Placental epithelial cell (primary cell): Measurements from ENCODE around the gene DLL4. TPM values are rescaled to one million over a fixed set of nuclear protein-coding genes. Genes with fewer than 3 reads are reported as not detected.

Experiments used
- small RNA-seq: library from RNA; depleted of rRNA; stranded (forward); fragments of <200 nt; gene quantifications from one replicate; pipeline ENCODE3, GENCODE V24; 2012
- total RNA-seq: library from RNA; depleted of rRNA; stranded (reverse); fragments of >200 nt; gene quantifications from 2 replicates; pipeline ENCODE4 v1.2.3, GENCODE V29; 2012

DLL4 gene
- 0.22 TPM in 1 of 2 replicates, not detected in the other for total RNA-seq

GRCh38 chr15:40928821-40929659 is at the start of gene DLL4:
Gene DLL4 (plus strand): TSS chr15:40929340. CDS start chr15:40929669, 329 bp downstream.

GRCh38 chr15:40893733-40894680 is 35.1 kb upstream of the DLL4 start, which contains the start of gene VPS18:
Gene VPS18 (plus strand): TSS chr15:40894450. CDS start chr15:40894769, 319 bp downstream.

DNA sequence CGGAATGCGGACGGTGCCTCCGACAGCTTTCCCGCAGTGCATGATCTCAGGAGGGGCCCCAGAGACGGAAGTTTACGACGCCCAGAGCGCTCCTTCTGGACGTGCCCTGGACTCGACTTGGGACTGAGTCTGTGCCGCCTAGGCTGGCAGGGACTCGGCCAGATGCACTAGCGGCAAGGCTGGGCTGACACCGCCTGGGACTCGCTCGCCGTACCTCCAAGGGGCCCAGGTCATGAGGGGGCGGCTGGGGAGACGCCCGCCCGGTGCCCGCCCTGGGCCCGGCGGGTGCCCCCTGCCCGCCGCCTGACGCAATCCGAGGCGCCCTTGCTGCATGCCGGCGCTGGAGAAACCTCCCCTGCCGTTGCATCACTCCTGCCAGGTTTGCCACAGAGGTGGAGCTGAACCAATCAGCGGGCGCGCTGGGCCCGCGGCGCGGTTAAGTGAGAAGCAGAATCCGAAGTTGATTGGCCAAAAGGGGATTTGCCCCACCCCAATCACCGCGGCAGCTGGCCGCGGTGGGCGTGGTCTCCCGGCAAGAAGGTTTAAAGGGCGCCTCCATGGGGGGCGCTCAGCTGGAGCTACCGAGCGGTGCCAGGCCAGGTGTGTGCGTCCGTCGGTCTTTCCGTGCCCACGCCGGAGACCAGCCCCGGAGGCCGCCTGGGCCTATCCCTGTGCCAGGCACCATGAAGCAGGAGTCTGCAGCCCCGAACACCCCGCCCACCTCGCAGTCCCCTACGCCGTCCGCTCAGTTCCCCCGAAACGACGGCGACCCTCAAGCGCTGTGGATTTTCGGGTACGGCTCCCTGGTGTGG is 24.0 kb downstream of the DLL4 start, which contains the start of gene CHAC1:
CHAC1 (plus strand) TSS at position 571 of the 812 bp plus-strand sequence; CDS start at position 684, 113 bp downstream.

Small RNA genes within 50 kb of the gene (small RNA-seq; reads per million reads assigned to genes)
- gene ISCA1P4: not detected

Other genes starting within 250 kb of the DLL4 start
- gene RAD51, start 234.2 kb upstream of the DLL4 start, total RNA-seq: 4.3 and 4.7 TPM in 2 replicates
- 13.3 and 16.1 TPM in 2 replicates for gene RMDN3, start 174.1 kb upstream of the DLL4 start, total RNA-seq
- gene GCHFR, start 165.3 kb upstream of the DLL4 start, total RNA-seq: 4.3 and 5.5 TPM in 2 replicates
- gene C15orf62, start 159.4 kb upstream of the DLL4 start, total RNA-seq: under 0.01 and 0.33 TPM in 2 replicates
- gene ZFYVE19, start 122.3 kb upstream of the DLL4 start, total RNA-seq: 27.5 and 29.2 TPM in 2 replicates
- gene DNAJC17, start 121.9 kb upstream of the DLL4 start, total RNA-seq: 20.0 and 23.9 TPM in 2 replicates
- gene PPP1R14D, start 100.6 kb upstream of the DLL4 start, total RNA-seq: not detected in 2 replicates
- 122 and 190 TPM in 2 replicates for gene SPINT1, start 85.3 kb upstream of the DLL4 start, total RNA-seq
- gene RHOV, start 55.1 kb upstream of the DLL4 start, total RNA-seq: 0.33 TPM in 1 of 2 replicates, not detected in the other
- 24.3 and 38.9 TPM in 2 replicates for gene VPS18, start 34.9 kb upstream of the DLL4 start, total RNA-seq
- gene CHAC1, start 24.1 kb downstream of the DLL4 start, total RNA-seq: 3.9 and 27.5 TPM in 2 replicates
- gene INO80, start 186.9 kb downstream of the DLL4 start, total RNA-seq: 15.8 and 16.5 TPM in 2 replicates